Measurements from ENCODE around the gene PTGDR2.

DNA sequence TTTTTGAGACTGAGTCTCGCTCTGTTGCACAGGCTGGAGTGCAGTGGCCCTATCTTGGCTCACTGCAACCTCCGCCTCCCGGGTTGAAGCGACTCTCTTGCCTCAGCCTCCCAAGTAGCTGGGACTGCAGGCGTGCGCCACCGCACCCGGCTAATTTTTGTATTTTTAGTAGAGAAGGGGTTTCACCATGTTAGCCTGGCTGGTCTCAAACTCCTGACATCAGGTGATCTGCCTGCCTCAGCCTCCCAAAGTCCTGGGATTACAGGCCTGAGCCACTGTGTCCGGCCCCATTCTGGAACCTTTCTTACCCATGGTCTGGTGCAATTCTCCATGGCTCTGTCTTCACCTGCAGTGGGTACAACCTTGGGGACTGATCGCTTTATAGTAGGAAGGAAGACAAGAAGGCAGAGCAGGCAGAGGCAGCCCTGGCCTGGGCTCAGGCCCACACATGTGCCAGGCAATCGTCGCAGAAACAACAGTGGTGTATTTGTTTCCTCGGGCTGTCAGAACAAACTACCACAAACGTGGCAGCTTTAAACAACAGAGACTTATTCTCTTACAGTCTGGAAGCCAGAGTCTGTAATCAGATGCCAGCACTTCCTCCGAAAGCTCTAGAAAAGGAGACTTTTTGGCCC is 4.0 kb upstream of the PTGDR2 start:
- TF ChIP-seq, protein P1, sequence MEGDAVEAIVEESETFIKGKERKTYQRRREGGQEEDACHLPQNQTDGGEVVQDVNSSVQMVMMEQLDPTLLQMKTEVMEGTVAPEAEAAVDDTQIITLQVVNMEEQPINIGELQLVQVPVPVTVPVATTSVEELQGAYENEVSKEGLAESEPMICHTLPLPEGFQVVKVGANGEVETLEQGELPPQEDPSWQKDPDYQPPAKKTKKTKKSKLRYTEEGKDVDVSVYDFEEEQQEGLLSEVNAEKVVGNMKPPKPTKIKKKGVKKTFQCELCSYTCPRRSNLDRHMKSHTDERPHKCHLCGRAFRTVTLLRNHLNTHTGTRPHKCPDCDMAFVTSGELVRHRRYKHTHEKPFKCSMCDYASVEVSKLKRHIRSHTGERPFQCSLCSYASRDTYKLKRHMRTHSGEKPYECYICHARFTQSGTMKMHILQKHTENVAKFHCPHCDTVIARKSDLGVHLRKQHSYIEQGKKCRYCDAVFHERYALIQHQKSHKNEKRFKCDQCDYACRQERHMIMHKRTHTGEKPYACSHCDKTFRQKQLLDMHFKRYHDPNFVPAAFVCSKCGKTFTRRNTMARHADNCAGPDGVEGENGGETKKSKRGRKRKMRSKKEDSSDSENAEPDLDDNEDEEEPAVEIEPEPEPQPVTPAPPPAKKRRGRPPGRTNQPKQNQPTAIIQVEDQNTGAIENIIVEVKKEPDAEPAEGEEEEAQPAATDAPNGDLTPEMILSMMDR (IDR thresholded peaks at IDR 0.05), result no peak
- TF ChIP-seq POLR2A (IDR thresholded peaks at IDR 0.05), result no peak

Data from uterus (tissue), 2 donors.